K562 (cell line): ENCODE measurements around the gene DEDD. TPM values are rescaled to one million over a fixed set of nuclear protein-coding genes. Genes with fewer than 3 reads are reported as not detected.

Experiments used
- CREBBP ChIP-seq: IDR thresholded peaks from one replicate; pipeline ENCODE4 v1.6.1; 2012; ENCODE audit warnings: low read depth, mild to moderate bottlenecking, control low read depth, inconsistent platforms, low read length
- ELK3 ChIP-seq: fragments of 450-650 bp; formaldehyde crosslinking; IDR thresholded peaks from 2 replicates; pipeline ENCODE4 v1.4.0; 2020; ENCODE audit warnings: mild to moderate bottlenecking
- WHSC1 ChIP-seq: IDR thresholded peaks from one replicate; pipeline ENCODE4 v1.6.1; 2012; ENCODE audit warnings: low read length, control low read depth, inconsistent platforms
- ZNF407 ChIP-seq: fragments of 450-650 bp; IDR thresholded peaks from 2 replicates; pipeline ENCODE4 v1.6.1; 2016; ENCODE audit warnings: low read depth
- ZNF41 ChIP-seq: fragments of 250-450 bp; sonication (Bioruptor Pico); conservative IDR thresholded peaks from 2 replicates; pipeline ENCODE4 v1.4.0; 2020; ENCODE audit warnings: mild to moderate bottlenecking
- ZSCAN32 ChIP-seq: fragments of 450-650 bp; formaldehyde crosslinking; IDR thresholded peaks from 2 replicates; pipeline ENCODE4 v1.4.0; 2020; ENCODE audit warnings: mild to moderate bottlenecking, moderate library complexity
- polyA plus RNA-seq, 8 experiments: library from polyadenylated mRNA; depleted of rRNA in 4 of 8; stranded (reverse) in 5 of 8; unstranded in 3 of 8; fragments of >200 nt; fragmentation: Nextera tagmentation in 2 of 8; fragmentation: Illumina TruSeq in 1 of 8; extraction: Ambion mirVana in 2 of 8; extraction: Trizol in 1 of 8; gene quantifications; 2 replicates each; pipeline versions ENCODE4 v1.2.1 to v1.2.3, GENCODE V29; 2011 to 2014; ENCODE audit warnings: inconsistent platforms in 1 of 8, missing spikeins in 1 of 8
- total RNA-seq, 7 experiments: library from RNA; depleted of rRNA in 6 of 7; stranded (reverse); fragments of >200 nt in 6 of 7; fragmentation: Illumina TruSeq in 2 of 7; extraction: Trizol in 2 of 7; gene quantifications; 2 replicates each; pipeline versions ENCODE4 v1.2.1 to v1.2.3, GENCODE V29; 2011 to 2021; ENCODE audit warnings: low replicate concordance in 1 of 7
- TF ChIP-seq, protein P1 (sequence below): IDR thresholded peaks from 3 replicates; pipeline ENCODE4 v1.6.1; 2011; ENCODE audit warnings: borderline replicate concordance, mild to moderate bottlenecking, moderate library complexity; ENCODE audit not compliant: insufficient read length; ENCODE audit errors: extremely low read depth
- TF ChIP-seq, protein P2 (sequence below): sonication (generic); formaldehyde crosslinking; IDR thresholded peaks from 2 replicates; pipeline ENCODE4 v1.8.0; 2022; ENCODE audit warnings: mild to moderate bottlenecking, missing genetic modification reagents

Gene DEDD
- total and polyA plus RNA-seq, 9 of the 15 experiments (the other 6 are each of a cell fraction or from before 2014, with no cell fraction given): 11.6 to 41.0 (median 16.8) TPM

DNA sequence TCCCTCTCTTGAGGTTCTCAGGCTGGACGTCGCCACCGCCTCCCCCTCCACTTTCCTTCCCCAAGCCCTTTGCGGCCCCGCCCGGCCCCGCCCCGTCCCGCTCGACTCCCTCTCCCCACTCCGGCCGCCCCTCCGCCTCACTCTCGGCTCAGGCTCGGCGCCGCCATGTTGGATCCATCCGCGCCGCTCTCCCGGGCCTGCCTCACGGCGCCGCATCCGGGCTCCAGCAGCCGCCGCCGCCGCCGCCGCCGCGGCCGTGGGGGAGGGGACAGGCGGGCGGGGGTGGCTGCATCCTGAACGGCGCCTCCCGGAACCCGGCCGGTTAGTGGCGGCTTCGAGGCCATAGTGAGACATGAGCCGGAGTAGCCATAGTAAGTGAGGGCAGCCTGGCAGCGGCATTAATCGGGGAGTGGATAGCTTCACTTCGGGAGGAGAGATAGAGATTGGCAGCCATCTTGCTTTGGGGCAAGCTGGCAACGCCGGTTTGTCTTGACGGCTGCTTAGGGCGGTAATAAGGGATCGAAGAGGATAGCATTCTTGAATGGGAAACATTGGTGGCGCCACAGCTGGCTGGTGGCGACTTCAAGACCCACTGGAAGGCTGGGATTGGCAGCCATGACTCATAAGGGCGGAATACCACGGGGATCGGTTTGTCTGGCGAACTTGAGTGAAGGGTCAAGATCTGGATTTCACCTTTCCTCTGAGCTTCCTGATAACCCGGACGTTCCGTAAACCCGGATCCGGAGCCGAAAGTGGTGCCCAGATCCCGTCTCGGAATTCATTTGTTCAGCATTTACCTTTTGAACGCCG is at the start of gene DEDD (continued):
- TF ChIP-seq ZNF407 (no peak), ZNF41 (CRISPR knock-in tag) (no peak), CREBBP (no peak), ZSCAN32 (CRISPR knock-in tag) (no peak), ELK3 (CRISPR knock-in tag) (no peak), WHSC1 (no peak)
- TF ChIP-seq, protein P1, sequence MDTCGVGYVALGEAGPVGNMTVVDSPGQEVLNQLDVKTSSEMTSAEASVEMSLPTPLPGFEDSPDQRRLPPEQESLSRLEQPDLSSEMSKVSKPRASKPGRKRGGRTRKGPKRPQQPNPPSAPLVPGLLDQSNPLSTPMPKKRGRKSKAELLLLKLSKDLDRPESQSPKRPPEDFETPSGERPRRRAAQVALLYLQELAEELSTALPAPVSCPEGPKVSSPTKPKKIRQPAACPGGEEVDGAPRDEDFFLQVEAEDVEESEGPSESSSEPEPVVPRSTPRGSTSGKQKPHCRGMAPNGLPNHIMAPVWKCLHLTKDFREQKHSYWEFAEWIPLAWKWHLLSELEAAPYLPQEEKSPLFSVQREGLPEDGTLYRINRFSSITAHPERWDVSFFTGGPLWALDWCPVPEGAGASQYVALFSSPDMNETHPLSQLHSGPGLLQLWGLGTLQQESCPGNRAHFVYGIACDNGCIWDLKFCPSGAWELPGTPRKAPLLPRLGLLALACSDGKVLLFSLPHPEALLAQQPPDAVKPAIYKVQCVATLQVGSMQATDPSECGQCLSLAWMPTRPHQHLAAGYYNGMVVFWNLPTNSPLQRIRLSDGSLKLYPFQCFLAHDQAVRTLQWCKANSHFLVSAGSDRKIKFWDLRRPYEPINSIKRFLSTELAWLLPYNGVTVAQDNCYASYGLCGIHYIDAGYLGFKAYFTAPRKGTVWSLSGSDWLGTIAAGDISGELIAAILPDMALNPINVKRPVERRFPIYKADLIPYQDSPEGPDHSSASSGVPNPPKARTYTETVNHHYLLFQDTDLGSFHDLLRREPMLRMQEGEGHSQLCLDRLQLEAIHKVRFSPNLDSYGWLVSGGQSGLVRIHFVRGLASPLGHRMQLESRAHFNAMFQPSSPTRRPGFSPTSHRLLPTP: no peak
- TF ChIP-seq, protein P2, sequence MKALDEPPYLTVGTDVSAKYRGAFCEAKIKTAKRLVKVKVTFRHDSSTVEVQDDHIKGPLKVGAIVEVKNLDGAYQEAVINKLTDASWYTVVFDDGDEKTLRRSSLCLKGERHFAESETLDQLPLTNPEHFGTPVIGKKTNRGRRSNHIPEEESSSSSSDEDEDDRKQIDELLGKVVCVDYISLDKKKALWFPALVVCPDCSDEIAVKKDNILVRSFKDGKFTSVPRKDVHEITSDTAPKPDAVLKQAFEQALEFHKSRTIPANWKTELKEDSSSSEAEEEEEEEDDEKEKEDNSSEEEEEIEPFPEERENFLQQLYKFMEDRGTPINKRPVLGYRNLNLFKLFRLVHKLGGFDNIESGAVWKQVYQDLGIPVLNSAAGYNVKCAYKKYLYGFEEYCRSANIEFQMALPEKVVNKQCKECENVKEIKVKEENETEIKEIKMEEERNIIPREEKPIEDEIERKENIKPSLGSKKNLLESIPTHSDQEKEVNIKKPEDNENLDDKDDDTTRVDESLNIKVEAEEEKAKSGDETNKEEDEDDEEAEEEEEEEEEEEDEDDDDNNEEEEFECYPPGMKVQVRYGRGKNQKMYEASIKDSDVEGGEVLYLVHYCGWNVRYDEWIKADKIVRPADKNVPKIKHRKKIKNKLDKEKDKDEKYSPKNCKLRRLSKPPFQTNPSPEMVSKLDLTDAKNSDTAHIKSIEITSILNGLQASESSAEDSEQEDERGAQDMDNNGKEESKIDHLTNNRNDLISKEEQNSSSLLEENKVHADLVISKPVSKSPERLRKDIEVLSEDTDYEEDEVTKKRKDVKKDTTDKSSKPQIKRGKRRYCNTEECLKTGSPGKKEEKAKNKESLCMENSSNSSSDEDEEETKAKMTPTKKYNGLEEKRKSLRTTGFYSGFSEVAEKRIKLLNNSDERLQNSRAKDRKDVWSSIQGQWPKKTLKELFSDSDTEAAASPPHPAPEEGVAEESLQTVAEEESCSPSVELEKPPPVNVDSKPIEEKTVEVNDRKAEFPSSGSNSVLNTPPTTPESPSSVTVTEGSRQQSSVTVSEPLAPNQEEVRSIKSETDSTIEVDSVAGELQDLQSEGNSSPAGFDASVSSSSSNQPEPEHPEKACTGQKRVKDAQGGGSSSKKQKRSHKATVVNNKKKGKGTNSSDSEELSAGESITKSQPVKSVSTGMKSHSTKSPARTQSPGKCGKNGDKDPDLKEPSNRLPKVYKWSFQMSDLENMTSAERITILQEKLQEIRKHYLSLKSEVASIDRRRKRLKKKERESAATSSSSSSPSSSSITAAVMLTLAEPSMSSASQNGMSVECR (CRISPR knock-in tag): no peak; the same call in none of the 2 replicates
